ENCODE measurements around the gene CMSS1. TPM values are rescaled to one million over a fixed set of nuclear protein-coding genes. Genes with fewer than 3 reads are reported as not detected.

Gene CMSS1
- total RNA-seq, 1 experiment from 2014 or later, result 70.6 TPM

DNA sequence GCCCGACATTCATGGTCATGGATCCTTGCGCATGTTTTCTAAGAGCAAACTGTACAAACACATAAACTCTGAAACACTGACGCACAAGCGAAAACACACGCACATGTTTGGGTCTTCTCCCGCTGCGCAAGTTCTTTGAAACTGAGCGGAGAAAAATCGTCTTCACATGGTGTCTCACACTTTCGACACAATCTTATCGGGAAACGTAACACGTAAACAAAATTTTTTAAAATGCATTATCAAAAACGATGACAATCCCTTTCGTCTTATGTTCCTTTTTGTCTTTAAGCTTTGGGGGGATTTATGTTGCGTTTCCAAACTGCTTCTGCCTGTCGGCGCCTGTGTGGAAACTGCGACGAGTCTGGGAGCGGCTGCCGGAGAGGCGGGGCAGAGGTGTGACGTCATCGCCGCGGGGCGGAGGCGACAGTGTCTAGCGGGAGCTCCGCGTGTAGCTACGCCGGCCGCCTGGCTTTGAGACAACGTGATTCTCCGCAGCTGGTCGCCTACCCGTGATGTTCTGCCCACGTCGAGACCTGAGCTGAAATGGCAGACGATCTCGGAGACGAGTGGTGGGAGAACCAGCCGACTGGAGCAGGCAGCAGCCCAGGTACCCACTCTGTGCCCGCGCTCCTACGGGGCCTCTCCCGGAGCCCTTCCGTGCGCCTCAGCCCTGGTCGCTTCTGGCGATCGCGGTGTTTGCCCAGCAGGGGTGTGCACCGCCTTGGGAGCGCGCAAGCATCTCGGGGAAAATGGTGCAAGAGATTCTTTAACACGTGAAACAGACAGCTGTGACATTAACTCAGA is at the start of gene CMSS1 (continued):
- TF ChIP-seq OVOL2 (CRISPR knock-in tag; IDR thresholded peaks at IDR 0.05; ENCODE audit: borderline replicate concordance) (no peak), RELA (CRISPR knock-in tag; IDR thresholded peaks at IDR 0.05; ENCODE audit: borderline replicate concordance) (no peak), CREB1 (CRISPR knock-in tag; IDR thresholded peaks at IDR 0.05) (no peak), RORB (CRISPR knock-in tag; IDR thresholded peaks at IDR 0.05) (no peak), ZNF671 (CRISPR knock-in tag; IDR thresholded peaks at IDR 0.05) (no peak), TP53 (CRISPR knock-in tag; IDR thresholded peaks at IDR 0.05) (no peak), JUN (CRISPR knock-in tag; IDR thresholded peaks at IDR 0.05) (0 out of 2 replicates have a peak, but pooled peaks have one; percentile 26), TCF7 (CRISPR knock-in tag; IDR thresholded peaks at IDR 0.05; ENCODE audit: low read depth) (no peak), JAZF1 (CRISPR knock-in tag; IDR thresholded peaks at IDR 0.05) (no peak), NFE2L1 (CRISPR knock-in tag; IDR thresholded peaks at IDR 0.05) (no peak; the same call in 1 of the 2 replicates), PRRX2 (CRISPR knock-in tag; IDR thresholded peaks at IDR 0.05) (no peak), ZNF263 (CRISPR knock-in tag; IDR thresholded peaks at IDR 0.05; ENCODE audit: low read depth) (no peak), HMGA2 (CRISPR knock-in tag; IDR thresholded peaks at IDR 0.05) (no peak), FOXJ3 (CRISPR knock-in tag; IDR thresholded peaks at IDR 0.05; ENCODE audit: borderline replicate concordance) (no peak), ETV6 (CRISPR knock-in tag; IDR thresholded peaks at IDR 0.05) (no peak), ZNF138 (CRISPR knock-in tag; conservative IDR thresholded peaks at IDR 0.05) (no peak)
- TF ChIP-seq, protein P1, sequence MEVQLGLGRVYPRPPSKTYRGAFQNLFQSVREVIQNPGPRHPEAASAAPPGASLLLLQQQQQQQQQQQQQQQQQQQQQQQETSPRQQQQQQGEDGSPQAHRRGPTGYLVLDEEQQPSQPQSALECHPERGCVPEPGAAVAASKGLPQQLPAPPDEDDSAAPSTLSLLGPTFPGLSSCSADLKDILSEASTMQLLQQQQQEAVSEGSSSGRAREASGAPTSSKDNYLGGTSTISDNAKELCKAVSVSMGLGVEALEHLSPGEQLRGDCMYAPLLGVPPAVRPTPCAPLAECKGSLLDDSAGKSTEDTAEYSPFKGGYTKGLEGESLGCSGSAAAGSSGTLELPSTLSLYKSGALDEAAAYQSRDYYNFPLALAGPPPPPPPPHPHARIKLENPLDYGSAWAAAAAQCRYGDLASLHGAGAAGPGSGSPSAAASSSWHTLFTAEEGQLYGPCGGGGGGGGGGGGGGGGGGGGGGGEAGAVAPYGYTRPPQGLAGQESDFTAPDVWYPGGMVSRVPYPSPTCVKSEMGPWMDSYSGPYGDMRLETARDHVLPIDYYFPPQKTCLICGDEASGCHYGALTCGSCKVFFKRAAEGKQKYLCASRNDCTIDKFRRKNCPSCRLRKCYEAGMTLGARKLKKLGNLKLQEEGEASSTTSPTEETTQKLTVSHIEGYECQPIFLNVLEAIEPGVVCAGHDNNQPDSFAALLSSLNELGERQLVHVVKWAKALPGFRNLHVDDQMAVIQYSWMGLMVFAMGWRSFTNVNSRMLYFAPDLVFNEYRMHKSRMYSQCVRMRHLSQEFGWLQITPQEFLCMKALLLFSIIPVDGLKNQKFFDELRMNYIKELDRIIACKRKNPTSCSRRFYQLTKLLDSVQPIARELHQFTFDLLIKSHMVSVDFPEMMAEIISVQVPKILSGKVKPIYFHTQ (CRISPR knock-in tag; IDR thresholded peaks at IDR 0.05), result no peak
- TF ChIP-seq, protein P2, sequence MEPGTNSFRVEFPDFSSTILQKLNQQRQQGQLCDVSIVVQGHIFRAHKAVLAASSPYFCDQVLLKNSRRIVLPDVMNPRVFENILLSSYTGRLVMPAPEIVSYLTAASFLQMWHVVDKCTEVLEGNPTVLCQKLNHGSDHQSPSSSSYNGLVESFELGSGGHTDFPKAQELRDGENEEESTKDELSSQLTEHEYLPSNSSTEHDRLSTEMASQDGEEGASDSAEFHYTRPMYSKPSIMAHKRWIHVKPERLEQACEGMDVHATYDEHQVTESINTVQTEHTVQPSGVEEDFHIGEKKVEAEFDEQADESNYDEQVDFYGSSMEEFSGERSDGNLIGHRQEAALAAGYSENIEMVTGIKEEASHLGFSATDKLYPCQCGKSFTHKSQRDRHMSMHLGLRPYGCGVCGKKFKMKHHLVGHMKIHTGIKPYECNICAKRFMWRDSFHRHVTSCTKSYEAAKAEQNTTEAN (CRISPR knock-in tag; IDR thresholded peaks at IDR 0.05), result no peak
- TF ChIP-seq, protein P3, sequence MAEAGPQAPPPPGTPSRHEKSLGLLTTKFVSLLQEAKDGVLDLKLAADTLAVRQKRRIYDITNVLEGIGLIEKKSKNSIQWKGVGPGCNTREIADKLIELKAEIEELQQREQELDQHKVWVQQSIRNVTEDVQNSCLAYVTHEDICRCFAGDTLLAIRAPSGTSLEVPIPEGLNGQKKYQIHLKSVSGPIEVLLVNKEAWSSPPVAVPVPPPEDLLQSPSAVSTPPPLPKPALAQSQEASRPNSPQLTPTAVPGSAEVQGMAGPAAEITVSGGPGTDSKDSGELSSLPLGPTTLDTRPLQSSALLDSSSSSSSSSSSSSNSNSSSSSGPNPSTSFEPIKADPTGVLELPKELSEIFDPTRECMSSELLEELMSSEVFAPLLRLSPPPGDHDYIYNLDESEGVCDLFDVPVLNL (CRISPR knock-in tag; IDR thresholded peaks at IDR 0.05; ENCODE audit: borderline replicate concordance, low read depth), result no peak
- TF ChIP-seq, protein P4, sequence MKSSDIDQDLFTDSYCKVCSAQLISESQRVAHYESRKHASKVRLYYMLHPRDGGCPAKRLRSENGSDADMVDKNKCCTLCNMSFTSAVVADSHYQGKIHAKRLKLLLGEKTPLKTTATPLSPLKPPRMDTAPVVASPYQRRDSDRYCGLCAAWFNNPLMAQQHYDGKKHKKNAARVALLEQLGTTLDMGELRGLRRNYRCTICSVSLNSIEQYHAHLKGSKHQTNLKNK (CRISPR knock-in tag; IDR thresholded peaks at IDR 0.05), result no peak
- TF ChIP-seq, protein P5, sequence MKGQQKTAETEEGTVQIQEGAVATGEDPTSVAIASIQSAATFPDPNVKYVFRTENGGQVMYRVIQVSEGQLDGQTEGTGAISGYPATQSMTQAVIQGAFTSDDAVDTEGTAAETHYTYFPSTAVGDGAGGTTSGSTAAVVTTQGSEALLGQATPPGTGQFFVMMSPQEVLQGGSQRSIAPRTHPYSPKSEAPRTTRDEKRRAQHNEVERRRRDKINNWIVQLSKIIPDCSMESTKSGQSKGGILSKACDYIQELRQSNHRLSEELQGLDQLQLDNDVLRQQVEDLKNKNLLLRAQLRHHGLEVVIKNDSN (CRISPR knock-in tag; IDR thresholded peaks at IDR 0.05), result peak; percentile 48; the same call in 1 of the 2 replicates
- TF ChIP-seq, protein P6, sequence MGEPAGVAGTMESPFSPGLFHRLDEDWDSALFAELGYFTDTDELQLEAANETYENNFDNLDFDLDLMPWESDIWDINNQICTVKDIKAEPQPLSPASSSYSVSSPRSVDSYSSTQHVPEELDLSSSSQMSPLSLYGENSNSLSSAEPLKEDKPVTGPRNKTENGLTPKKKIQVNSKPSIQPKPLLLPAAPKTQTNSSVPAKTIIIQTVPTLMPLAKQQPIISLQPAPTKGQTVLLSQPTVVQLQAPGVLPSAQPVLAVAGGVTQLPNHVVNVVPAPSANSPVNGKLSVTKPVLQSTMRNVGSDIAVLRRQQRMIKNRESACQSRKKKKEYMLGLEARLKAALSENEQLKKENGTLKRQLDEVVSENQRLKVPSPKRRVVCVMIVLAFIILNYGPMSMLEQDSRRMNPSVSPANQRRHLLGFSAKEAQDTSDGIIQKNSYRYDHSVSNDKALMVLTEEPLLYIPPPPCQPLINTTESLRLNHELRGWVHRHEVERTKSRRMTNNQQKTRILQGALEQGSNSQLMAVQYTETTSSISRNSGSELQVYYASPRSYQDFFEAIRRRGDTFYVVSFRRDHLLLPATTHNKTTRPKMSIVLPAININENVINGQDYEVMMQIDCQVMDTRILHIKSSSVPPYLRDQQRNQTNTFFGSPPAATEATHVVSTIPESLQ (CRISPR knock-in tag; IDR thresholded peaks at IDR 0.05), result no peak
- TF ChIP-seq, protein P7, sequence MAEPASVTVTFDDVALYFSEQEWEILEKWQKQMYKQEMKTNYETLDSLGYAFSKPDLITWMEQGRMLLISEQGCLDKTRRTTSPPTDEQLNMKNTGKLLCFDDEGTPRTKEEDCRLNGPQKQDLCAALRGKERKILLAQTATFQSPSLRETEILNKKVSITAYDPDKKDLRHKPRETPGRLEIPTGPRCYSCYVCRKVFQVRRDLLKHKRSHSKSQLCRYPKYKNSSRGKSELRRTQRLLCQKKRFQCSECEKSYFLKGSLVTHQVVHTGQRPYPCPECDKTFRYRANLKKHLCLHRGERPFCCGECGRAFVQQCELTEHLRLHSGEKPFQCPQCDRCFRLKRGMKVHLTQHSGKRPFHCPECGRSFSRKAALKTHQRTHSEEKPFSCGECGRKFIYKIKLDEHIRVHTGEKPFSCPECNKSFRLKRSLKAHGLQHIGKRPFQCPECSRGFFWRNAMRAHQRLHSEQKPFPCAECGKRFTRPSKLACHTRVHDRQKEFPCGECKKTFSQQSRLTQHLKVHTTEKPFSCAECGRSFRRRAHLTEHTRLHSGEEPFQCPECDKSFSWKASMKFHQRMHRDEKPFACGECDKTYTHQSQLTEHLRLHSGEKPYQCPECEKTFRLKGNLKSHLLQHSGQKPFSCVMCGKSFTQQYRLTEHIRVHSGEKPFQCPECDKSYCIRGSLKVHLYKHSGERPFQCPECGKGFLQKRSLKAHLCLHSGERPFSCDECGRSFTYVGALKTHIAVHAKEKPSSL (CRISPR knock-in tag; conservative IDR thresholded peaks at IDR 0.05), result no peak
- TF ChIP-seq, protein P8, sequence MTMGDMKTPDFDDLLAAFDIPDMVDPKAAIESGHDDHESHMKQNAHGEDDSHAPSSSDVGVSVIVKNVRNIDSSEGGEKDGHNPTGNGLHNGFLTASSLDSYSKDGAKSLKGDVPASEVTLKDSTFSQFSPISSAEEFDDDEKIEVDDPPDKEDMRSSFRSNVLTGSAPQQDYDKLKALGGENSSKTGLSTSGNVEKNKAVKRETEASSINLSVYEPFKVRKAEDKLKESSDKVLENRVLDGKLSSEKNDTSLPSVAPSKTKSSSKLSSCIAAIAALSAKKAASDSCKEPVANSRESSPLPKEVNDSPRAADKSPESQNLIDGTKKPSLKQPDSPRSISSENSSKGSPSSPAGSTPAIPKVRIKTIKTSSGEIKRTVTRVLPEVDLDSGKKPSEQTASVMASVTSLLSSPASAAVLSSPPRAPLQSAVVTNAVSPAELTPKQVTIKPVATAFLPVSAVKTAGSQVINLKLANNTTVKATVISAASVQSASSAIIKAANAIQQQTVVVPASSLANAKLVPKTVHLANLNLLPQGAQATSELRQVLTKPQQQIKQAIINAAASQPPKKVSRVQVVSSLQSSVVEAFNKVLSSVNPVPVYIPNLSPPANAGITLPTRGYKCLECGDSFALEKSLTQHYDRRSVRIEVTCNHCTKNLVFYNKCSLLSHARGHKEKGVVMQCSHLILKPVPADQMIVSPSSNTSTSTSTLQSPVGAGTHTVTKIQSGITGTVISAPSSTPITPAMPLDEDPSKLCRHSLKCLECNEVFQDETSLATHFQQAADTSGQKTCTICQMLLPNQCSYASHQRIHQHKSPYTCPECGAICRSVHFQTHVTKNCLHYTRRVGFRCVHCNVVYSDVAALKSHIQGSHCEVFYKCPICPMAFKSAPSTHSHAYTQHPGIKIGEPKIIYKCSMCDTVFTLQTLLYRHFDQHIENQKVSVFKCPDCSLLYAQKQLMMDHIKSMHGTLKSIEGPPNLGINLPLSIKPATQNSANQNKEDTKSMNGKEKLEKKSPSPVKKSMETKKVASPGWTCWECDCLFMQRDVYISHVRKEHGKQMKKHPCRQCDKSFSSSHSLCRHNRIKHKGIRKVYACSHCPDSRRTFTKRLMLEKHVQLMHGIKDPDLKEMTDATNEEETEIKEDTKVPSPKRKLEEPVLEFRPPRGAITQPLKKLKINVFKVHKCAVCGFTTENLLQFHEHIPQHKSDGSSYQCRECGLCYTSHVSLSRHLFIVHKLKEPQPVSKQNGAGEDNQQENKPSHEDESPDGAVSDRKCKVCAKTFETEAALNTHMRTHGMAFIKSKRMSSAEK (CRISPR knock-in tag; IDR thresholded peaks at IDR 0.05; ENCODE audit: borderline replicate concordance), result peak; percentile 27; the same call in 1 of the 2 replicates
